GM19240 (cell line): ENCODE data around the gene TMPRSS4.

Source experiments
- DNase-seq: peaks from one replicate; pipeline ENCODE4 v3.0.0; 2011; ENCODE audit warnings: low spot score; ENCODE audit not compliant: insufficient read length

TMPRSS4 gene

DNA sequence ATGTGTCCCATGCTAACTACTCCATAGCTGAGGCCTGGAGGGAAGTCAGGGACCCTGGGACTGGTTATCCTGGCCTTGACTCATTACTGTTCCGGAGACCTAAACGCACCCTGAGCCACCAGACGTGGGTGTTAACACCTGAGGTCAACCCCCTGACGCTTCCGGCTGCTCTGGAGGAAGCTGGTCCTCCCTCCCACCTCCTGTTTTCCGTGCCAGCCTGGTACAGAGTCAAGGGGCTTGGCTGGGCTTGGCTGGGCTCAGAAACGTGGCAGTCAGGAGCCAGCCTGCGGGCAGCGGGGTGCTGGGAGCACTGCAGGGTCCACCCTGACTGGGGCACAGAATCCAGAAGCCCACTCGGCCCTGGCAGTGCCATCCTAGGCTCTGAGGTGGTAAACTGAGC lies 2.6 kb downstream of the TMPRSS4 start:
- DNase-seq = no peak

GRCh38 chr11:118080296-118080695 lies 3.4 kb downstream of the TMPRSS4 start:
- DNase-seq = no peak

GRCh38 chr11:118081241-118081958 lies 4.5 kb downstream of the TMPRSS4 start:
- no peak for DNase-seq

GRCh38 chr11:118082880-118083552 lies 6.1 kb downstream of the TMPRSS4 start:
- DNase-seq = no peak

DNA sequence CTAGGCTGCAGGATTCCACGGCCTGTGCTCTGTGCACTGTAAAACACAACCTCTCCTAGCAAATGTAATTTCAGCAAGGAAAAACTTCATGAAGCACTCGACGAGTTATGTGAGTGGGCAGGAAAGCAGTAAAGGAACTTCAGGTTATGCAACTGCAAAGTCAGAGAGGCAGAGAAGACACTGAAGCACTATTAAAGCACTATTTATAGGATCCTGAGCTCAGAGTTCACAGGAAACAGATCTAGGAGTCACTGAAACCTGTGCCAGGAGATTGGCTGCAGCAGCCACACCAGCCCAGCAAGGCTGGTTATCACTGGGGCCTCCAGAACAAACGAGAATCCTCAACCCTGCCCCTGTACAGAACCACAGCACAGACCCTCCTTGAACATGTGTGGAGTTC lies 7.4 kb downstream of the TMPRSS4 start:
- DNase-seq = no peak

DNA sequence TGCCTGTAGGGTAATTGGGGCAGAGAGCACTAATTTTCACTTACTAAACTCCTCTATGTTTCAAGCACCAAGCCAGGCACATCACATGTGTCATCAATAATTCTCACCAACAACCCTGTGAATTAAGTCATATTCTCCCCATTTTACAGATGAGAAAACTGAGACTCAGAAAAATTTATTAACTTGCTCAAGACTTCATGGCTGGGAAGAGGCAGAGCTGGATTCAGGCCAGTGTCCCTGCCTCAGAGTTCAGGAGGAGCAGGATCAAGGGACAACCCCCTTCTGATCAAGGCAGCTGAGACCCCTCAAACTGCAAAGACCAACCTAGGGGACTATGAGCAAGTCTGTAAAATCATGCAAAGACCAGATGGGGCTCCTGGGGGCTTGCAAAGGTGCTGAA lies 7.8 kb downstream of the TMPRSS4 start:
- DNase-seq = no peak

DNA sequence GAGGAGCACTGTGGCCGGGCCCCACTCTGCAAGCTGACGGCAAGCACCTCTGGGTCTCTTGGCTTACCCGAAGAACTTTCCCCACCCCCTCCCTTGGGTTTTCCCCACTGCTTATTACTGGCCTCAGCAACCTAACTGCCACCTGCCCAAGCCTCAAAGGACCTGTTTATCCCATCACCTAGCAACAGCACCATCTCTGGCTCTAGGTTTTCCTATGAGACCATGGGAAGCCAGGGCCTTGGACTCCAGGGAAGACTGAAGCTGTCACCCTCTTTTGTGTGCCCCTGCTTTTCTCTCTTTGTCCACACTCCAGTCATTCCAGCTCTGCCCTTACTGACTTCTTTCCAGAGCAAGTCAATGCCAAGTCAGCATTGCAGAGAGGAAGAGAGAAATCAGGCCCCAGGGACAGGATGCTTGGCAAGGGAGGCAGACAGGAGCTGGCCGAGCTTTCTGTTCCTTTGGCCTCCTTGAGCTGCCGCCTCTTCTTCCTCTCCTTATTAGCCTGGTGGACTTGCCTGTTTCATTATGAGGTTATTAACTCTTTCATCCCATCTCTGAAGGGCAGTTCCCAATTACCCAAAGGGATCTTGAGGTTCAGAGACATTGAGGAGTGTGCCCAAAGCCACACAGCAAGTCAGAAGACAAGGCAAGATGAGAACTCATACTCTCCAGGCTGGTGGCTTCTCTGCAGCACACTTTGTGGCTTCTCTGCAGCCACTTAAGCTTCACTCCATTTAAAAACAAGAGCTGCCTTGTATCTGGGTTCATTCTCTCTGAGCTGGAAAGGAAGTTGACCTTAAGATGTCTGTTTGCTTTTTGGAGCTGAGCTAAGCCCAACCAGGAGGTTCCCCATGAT lies 10.3 kb downstream of the TMPRSS4 start, which contains the start of gene SMIM35:
Gene SMIM35 (minus strand): TSS at position 51 of the 856 bp plus-strand sequence. CDS start 206 bp downstream, outside the sequence.
- DNase-seq = no peak

GRCh38 chr11:118087931-118088330 lies 11.1 kb downstream of the TMPRSS4 start:
- DNase-seq = no peak

GRCh38 chr11:118088531-118088930 lies 11.7 kb downstream of the TMPRSS4 start:
- no peak for DNase-seq

GRCh38 chr11:118090545-118091162 lies 13.8 kb downstream of the TMPRSS4 start:
- no peak for DNase-seq

- no peak for DNase-seq
Measured at GRCh38 chr11:118091690-118092089, 14.8 kb downstream of the TMPRSS4 start.

GRCh38 chr11:118092907-118093571 lies 16.2 kb downstream of the TMPRSS4 start:
- no peak for DNase-seq

DNA sequence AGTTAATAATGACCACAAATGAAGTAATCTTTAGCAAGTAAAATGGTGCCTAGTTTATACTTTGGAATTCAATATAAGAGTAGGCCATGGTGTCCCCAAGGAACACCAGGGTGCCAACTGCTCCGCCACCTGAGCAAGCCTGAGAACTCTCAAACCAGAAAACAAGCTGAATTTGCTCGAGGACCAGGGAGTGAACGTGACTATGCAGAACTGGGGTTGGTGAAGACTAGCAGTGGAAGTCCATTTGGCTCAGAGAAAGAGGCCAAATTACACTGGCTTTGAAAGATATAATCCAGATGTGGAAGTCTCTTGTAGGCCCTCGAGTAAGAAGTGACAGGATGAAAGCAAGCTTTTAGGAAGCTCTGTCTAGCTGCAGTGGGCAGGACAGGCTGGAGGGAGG lies 18.6 kb downstream of the TMPRSS4 start:
- no peak for DNase-seq

GRCh38 chr11:118095967-118096367 lies 19.1 kb downstream of the TMPRSS4 start:
- DNase-seq = no peak

GRCh38 chr11:118098996-118099837 lies 22.3 kb downstream of the TMPRSS4 start:
- no peak for DNase-seq

- DNase-seq = no peak
Measured at GRCh38 chr11:118099838-118100556, 23.1 kb downstream of the TMPRSS4 start.

GRCh38 chr11:118100691-118101232 lies 23.9 kb downstream of the TMPRSS4 start:
- no peak for DNase-seq

DNA sequence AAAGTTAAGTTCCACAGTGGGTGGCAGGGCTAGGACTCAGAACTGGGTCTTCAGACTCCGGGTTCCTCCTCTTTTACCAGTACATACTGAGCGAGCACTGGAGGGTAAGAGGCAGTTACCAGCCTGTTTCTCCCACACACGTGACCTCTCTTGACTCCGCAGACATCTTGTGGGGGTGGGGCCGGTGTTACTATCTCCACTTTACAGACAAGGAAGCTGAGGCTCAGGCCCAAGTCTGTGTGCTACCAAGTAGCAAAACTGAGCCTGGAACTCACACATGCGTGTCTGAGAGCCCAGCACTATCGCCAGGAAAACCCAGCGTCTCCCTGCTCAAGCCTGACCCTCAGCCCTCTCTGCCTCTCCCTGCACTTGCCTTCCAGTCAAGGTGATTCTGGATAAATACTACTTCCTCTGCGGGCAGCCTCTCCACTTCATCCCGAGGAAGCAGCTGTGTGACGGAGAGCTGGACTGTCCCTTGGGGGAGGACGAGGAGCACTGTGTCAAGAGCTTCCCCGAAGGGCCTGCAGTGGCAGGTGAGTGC lies 25.9 kb downstream of the TMPRSS4 start:
- no peak for DNase-seq

DNA sequence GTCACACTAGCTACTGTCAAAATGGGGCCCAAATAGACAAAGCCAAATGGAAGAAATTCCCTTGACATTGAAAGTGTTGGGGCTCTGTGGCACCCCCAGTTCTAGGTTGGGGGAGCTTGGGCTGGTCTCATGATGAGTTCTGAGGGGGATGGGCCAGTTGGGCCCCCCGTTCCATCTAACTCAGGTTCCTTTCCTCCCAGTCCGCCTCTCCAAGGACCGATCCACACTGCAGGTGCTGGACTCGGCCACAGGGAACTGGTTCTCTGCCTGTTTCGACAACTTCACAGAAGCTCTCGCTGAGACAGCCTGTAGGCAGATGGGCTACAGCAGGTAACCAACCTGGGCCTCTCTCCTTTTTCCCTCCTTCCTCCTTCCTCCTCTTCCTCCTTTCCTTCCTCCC lies 27.6 kb downstream of the TMPRSS4 start:
- DNase-seq = no peak
